Progenitor cell of endocrine pancreas (in vitro differentiated cells): ENCODE measurements around the gene KLHL41. TPM values are rescaled to one million over a fixed set of nuclear protein-coding genes. Genes with fewer than 3 reads are reported as not detected.

Experiments
- DNase-seq: peaks from one replicate; pipeline ENCODE4 v3.0.0; 2021; ENCODE audit warnings: low spot score; ENCODE audit not compliant: unreplicated experiment
- H3K27ac Mint-ChIP-seq: 2 replicates; pipeline ENCODE4 v1.8.0; 2021; ENCODE audit warnings: mild to moderate bottlenecking, moderate library complexity, mixed read lengths
- H3K27me3 Mint-ChIP-seq: 2 replicates; pipeline ENCODE4 v1.8.0; 2021; ENCODE audit warnings: mixed read lengths
- H3K36me3 Mint-ChIP-seq: 2 replicates; pipeline ENCODE4 v1.8.0; 2022; ENCODE audit warnings: mixed read lengths; ENCODE audit not compliant: insufficient read depth
- H3K4me1 Mint-ChIP-seq: 2 replicates; pipeline ENCODE4 v1.8.0; 2021; ENCODE audit warnings: low read depth, mixed read lengths
- H3K4me3 Mint-ChIP-seq: 2 replicates; pipeline ENCODE4 v1.8.0; 2021; ENCODE audit warnings: low read depth, mild to moderate bottlenecking, moderate library complexity, mixed read lengths
- H3K9me3 Mint-ChIP-seq: 2 replicates; pipeline ENCODE4 v1.8.0; 2021; ENCODE audit warnings: low read depth, mixed read lengths
- CTCF ChIP-seq: fragments of 200-600 bp; sonication (generic); IDR thresholded peaks from one replicate; pipeline ENCODE4 v1.5.0; 2021; ENCODE audit warnings: antibody characterized with exemption, mild to moderate bottlenecking; ENCODE audit not compliant: unreplicated experiment
- long read RNA-seq: library from polyadenylated mRNA; unstranded; transcript quantifications from one replicate; pipeline ENCODE4 v2.0.0, GENCODE V29; 2020
- total RNA-seq: library from RNA; stranded (reverse); gene quantifications from 2 replicates; pipeline ENCODE4 v1.2.1, GENCODE V29; 2021

KLHL41 gene
- 0.36 and 0.42 TPM in 2 replicates for total RNA-seq
- long read RNA-seq = 0 reads

GRCh38 chr2:169509298-169509885, at the start of gene KLHL41:
TSS of gene KLHL41 (plus strand) at chr2:169509702. CDS start at chr2:169509779, 77 bp downstream.
- H3K4me3 Mint-ChIP-seq = no peak within 1 kb of the TSS

GRCh38 chr2:169461143-169461542, 48.4 kb upstream of the KLHL41 start:
- Mint-ChIP-seq H3K9me3 (no peaks in the 10 kb centered on the region), H3K36me3 (no peaks in the 10 kb centered on the region), H3K4me3 (no peak overlapping the region), H3K27me3 (no peaks in the 10 kb centered on the region), H3K4me1 (peaks cover 8% of the 10 kb centered on the region), H3K27ac (no peak overlapping the region)
- DNase-seq = no peak
- no peak for TF ChIP-seq CTCF

More at GRCh38 chr2:169509298-169509885, at the start of gene KLHL41:
- no peaks in the 10 kb centered on the region for H3K9me3 Mint-ChIP-seq
- H3K27ac Mint-ChIP-seq = no peak within 1 kb of the TSS
- no peak for TF ChIP-seq CTCF
- H3K4me1 Mint-ChIP-seq = peaks cover 5% of the 10 kb centered on the region
- H3K36me3 Mint-ChIP-seq = peaks cover 12% of the 10 kb centered on the region
- no peaks in the 10 kb centered on the region for H3K27me3 Mint-ChIP-seq
- DNase-seq = no peak

GRCh38 chr2:169462896-169463695, 46.4 kb upstream of the KLHL41 start:
- no peak for DNase-seq
- no peak for TF ChIP-seq CTCF
- no peaks in the 10 kb centered on the region for H3K9me3 Mint-ChIP-seq
- H3K36me3 Mint-ChIP-seq = no peaks in the 10 kb centered on the region
- H3K27me3 Mint-ChIP-seq = no peaks in the 10 kb centered on the region
- no peak overlapping the region for H3K4me3 Mint-ChIP-seq
- H3K4me1 Mint-ChIP-seq = peaks cover 8% of the 10 kb centered on the region
- no peak overlapping the region for H3K27ac Mint-ChIP-seq

GRCh38 chr2:169464466-169464865, 45.0 kb upstream of the KLHL41 start:
- no peak overlapping the region for H3K27ac Mint-ChIP-seq
- H3K4me3 Mint-ChIP-seq = no peak overlapping the region
- H3K9me3 Mint-ChIP-seq = no peaks in the 10 kb centered on the region
- TF ChIP-seq CTCF = no peak
- DNase-seq = no peak
- peaks cover 11% of the 10 kb centered on the region for H3K4me1 Mint-ChIP-seq
- no peaks in the 10 kb centered on the region for H3K27me3 Mint-ChIP-seq
- no peaks in the 10 kb centered on the region for H3K36me3 Mint-ChIP-seq

- Mint-ChIP-seq H3K9me3 (no peaks in the 10 kb centered on the region), H3K4me3 (no peak overlapping the region), H3K4me1 (peaks cover 14% of the 10 kb centered on the region), H3K27ac (peak overlapping the region; percentile 75), H3K27me3 (no peaks in the 10 kb centered on the region), H3K36me3 (no peaks in the 10 kb centered on the region)
- TF ChIP-seq CTCF = no peak
- no peak for DNase-seq
These were observed 44.6 kb upstream of the KLHL41 start for GRCh38 chr2:169464882-169465281.
